Activated naive CD4-positive, alpha-beta T cell treated with anti-CD3 and anti-CD28 coated beads for 36 hours (primary cell): ENCODE measurements around the gene TNFRSF12A. TPM values are rescaled to one million over a fixed set of nuclear protein-coding genes. Genes with fewer than 3 reads are reported as not detected.

ENCODE experiments used
- CTCF ChIA-PET: fragments of 350-600 bp; sonication (Branson Sonifier 250); formaldehyde crosslinking; loops from one replicate; lab custom pipeline; 2021; ENCODE audit warnings: antibody characterized with exemption; lab: Charles Lee
- DNase-seq: peaks from one replicate; pipeline ENCODE4 v3.0.0-alpha.2; 2020
- H3K27ac Mint-ChIP-seq: one replicate; pipeline ENCODE4 v1.8.0; 2021; ENCODE audit warnings: mild to moderate bottlenecking, mixed read lengths
- H3K27me3 Mint-ChIP-seq: one replicate; pipeline ENCODE4 v1.8.0; 2021; ENCODE audit warnings: low read depth, mixed read lengths
- H3K36me3 Mint-ChIP-seq: one replicate; pipeline ENCODE4 v1.8.0; 2021; ENCODE audit warnings: low read depth, mixed read lengths
- H3K4me1 Mint-ChIP-seq: one replicate; pipeline ENCODE4 v1.8.0; 2021; ENCODE audit warnings: low read depth, mixed read lengths
- H3K4me3 Mint-ChIP-seq: one replicate; pipeline ENCODE4 v1.8.0; 2021; ENCODE audit warnings: mild to moderate bottlenecking, moderate library complexity, mixed read lengths
- H3K9me3 Mint-ChIP-seq: one replicate; pipeline ENCODE4 v1.8.0; 2021; ENCODE audit warnings: mixed read lengths
- intact Hi-C: fragments of 100-400 bp; cut with micrococcal nuclease; formaldehyde crosslinking; loops from one replicate; pipeline ENCODE4 v1.15.1; 2023
- total RNA-seq, 2 experiments: library from RNA; stranded (reverse); gene quantifications; one replicate each; pipeline ENCODE4 v1.2.3, GENCODE V29; 2021

TNFRSF12A gene
- total RNA-seq, 2 experiments from 2014 or later: 0.88 to 0.96 TPM

DNA sequence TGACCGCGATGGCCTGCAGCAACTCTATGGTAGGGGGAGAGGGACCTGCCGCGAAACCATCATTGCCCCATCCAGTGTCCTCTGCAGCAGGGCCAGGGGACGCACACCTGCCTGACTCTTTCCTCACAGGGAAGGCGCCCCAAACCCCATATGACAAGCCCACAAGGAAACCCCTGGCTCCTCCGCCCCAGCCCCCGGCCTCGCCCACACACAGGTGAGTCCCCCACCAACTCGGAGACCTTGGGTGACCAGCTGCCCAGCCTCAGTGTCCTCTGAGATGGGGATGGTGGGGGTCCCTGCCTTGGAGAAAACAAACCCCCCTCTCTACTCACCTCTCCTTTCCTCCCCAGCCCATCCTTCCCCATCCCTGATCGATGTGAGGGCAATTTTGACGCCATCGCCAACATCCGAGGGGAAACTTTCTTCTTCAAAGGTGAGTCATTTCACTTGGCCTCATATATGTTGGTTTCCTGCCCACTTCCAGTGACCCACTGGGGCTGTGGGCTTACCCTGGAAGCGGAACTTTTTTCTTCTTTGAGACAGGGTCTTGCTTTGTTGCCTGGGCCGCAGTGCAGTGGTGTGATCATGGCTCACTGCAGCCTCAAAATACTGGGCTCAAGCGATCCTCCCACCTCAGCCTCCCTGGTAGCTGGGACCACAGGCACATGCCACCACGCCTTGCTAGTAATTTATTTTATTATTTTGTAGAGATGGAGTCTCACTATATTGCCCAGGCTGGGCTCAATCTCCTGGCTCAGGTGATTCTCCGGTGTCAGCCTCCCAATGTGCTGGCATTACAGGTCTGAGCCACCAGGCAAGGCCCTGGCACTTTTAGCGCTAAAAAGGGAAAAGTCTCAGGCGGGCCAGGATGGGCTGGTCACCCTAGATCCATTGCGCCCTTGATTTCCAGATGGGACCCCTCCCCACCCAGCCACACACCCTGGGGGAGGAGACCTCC lies 37.3 kb downstream of the TNFRSF12A start:
- intact Hi-C loops: loop anchor here (1.0 to 5.0 kb wide), 3 partner anchors 35 to 54 kb away; partner anchors contain the start of genes HCFC1R1, THOC6 and TNFRSF12A
- no peak for DNase-seq
- Mint-ChIP-seq H3K27ac (no peak overlapping the region), H3K36me3 (peaks cover 7% of the 10 kb centered on the region), H3K27me3 (no peaks in the 10 kb centered on the region), H3K9me3 (no peaks in the 10 kb centered on the region), H3K4me1 (peaks cover 43% of the 10 kb centered on the region), H3K4me3 (peak overlapping the region; percentile 27)
- CTCF ChIA-PET: interaction anchor here (1.0 to 11.2 kb wide), 10 partner anchors 9 to 73 kb away, joined by 3 to 187 read pairs (median 15); partner anchors contain the start of genes MMP25 and ZNF213

DNA sequence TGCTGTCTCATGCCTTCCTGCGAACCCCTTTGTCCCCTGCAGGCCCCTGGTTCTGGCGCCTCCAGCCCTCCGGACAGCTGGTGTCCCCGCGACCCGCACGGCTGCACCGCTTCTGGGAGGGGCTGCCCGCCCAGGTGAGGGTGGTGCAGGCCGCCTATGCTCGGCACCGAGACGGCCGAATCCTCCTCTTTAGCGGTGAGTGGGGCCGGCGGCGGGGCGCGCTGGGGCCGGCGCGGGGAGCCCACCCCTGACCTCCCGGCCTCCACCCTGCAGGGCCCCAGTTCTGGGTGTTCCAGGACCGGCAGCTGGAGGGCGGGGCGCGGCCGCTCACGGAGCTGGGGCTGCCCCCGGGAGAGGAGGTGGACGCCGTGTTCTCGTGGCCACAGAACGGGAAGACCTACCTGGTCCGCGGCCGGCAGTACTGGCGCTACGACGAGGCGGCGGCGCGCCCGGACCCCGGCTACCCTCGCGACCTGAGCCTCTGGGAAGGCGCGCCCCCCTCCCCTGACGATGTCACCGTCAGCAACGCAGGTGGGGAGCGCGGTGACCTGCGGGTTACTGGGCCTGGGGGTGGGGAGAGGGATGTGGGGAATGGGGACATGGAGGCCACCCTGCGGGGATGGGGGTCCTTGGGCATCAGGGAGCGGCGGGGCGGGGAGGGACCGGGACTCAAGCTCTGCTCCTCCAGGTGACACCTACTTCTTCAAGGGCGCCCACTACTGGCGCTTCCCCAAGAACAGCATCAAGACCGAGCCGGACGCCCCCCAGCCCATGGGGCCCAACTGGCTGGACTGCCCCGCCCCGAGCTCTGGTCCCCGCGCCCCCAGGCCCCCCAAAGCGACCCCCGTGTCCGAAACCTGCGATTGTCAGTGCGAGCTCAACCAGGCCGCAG lies 38.2 kb downstream of the TNFRSF12A start:
- peak overlapping the region; percentile 89 for H3K4me3 Mint-ChIP-seq
- H3K4me1 Mint-ChIP-seq: peaks cover 44% of the 10 kb centered on the region
- DNase-seq: peak; percentile 75
- no peaks in the 10 kb centered on the region for H3K9me3 Mint-ChIP-seq
- CTCF ChIA-PET: interaction anchor here (0.5 to 11.2 kb wide), 21 partner anchors 10 to 1570 kb away, joined by 3 to 187 read pairs (median 6); partner anchors contain the start of genes MMP25 and ZNF213
- H3K27ac Mint-ChIP-seq: peak overlapping the region; percentile 63
- H3K36me3 Mint-ChIP-seq: peaks cover 7% of the 10 kb centered on the region
- intact Hi-C loops: loop anchor here (1.0 to 5.0 kb wide), 6 partner anchors 17 to 108 kb away; partner anchors contain the start of genes HCFC1R1, THOC6 and TNFRSF12A
- no peaks in the 10 kb centered on the region for H3K27me3 Mint-ChIP-seq

DNA sequence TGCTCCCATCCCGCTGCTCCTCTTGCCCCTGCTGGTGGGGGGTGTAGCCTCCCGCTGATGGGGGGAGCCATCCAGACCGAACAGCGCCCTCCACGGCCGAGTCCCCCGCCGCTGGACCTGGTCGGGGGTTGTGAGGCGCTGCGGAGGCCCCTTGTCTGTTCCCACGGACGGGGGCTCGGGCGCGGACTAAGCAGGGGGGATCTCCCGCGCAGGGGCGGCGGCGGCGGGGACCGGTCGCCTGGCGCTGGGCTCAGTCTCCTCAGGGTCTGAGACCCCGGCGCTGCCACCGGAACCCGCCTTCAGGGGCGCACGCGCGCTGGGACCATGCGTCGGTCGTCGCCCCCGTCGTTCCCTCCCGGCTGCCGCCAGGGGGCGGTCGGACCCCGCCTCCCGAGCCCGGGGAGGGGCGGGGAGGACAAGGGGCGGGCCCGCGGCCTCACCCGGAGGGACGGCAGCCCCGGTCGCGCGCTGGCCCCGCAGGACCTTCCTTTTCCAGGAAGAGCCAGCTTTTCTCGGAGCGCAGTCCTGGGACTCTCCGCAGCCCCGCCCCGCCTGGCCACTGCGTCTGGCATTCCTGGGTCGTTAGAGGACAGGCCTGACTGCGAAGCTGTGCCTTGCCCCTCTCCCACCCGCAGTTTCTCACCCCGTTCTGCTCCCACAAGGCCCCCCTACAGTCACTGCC lies 39.0 kb downstream of the TNFRSF12A start:
- CTCF ChIA-PET: interaction anchor here (0.6 to 11.2 kb wide), 22 partner anchors 8 to 130 kb away, joined by 3 to 187 read pairs (median 6); partner anchors contain the start of genes MMP25, ZNF205 and ZNF213
- DNase-seq: peak; percentile 85
- intact Hi-C loops: loop anchor here (1.0 to 5.0 kb wide), 5 partner anchors 16 to 107 kb away; partner anchors contain the start of genes HCFC1R1, THOC6 and TNFRSF12A
- H3K27me3 Mint-ChIP-seq: no peaks in the 10 kb centered on the region
- peaks cover 48% of the 10 kb centered on the region for H3K4me1 Mint-ChIP-seq
- H3K27ac Mint-ChIP-seq: peak overlapping the region; percentile 91
- H3K4me3 Mint-ChIP-seq: peak overlapping the region; percentile 89
- H3K9me3 Mint-ChIP-seq: no peaks in the 10 kb centered on the region
- peaks cover 7% of the 10 kb centered on the region for H3K36me3 Mint-ChIP-seq

DNA sequence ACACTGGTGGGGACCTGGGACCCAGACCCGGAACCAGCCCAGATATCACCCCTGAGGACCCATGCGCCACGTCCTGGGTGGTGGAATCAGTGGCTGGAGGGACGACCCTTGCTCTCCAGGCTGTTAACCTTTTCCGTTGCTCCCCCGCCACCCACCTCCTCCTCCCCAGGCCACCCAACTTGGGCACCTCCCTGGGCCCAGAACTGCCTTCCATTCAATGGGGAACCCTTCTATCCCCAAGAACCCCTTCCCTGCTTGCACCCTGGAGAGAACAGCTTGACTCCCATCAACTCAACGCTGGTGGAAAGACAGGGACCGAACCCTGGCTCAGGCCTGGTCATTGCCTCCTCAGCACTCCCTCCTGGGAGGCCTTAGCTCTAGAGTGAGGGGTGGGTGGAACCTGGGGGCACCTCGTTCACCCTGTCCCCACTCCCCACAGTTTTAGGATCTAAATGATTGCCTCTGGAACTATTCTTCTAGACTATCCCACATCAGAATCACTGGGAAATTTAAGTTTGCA lies 39.6 kb downstream of the TNFRSF12A start:
- Mint-ChIP-seq H3K36me3 (peaks cover 6% of the 10 kb centered on the region), H3K27ac (peak overlapping the region; percentile 91), H3K4me1 (peaks cover 50% of the 10 kb centered on the region), H3K9me3 (no peaks in the 10 kb centered on the region), H3K4me3 (peak overlapping the region; percentile 89), H3K27me3 (no peaks in the 10 kb centered on the region)
- intact Hi-C loops: loop anchor here (1.0 to 5.0 kb wide), 5 partner anchors 16 to 107 kb away; partner anchors contain the start of genes HCFC1R1, THOC6 and TNFRSF12A
- no peak for DNase-seq
- CTCF ChIA-PET: interaction anchor here (0.6 to 11.2 kb wide), 14 partner anchors 9 to 91 kb away, joined by 3 to 187 read pairs (median 7); partner anchors contain the start of genes ZNF205 and ZNF213

GRCh38 chr16:3060339-3061127 lies 40.4 kb downstream of the TNFRSF12A start:
- H3K4me1 Mint-ChIP-seq: peaks cover 50% of the 10 kb centered on the region
- DNase-seq: no peak
- H3K27me3 Mint-ChIP-seq: no peaks in the 10 kb centered on the region
- peak overlapping the region; percentile 91 for H3K27ac Mint-ChIP-seq
- H3K4me3 Mint-ChIP-seq: peak overlapping the region; percentile 89
- CTCF ChIA-PET: interaction anchor here (0.9 to 11.2 kb wide), 12 partner anchors 10 to 90 kb away, joined by 3 to 187 read pairs (median 12); partner anchors contain the start of genes ZNF205 and ZNF213
- H3K36me3 Mint-ChIP-seq: peaks cover 2% of the 10 kb centered on the region
- H3K9me3 Mint-ChIP-seq: no peaks in the 10 kb centered on the region
- intact Hi-C loops: no loop called here

- H3K4me3 Mint-ChIP-seq: no peak overlapping the region
- no peaks in the 10 kb centered on the region for H3K27me3 Mint-ChIP-seq
- intact Hi-C loops: no loop called here
- peaks cover 19% of the 10 kb centered on the region for H3K36me3 Mint-ChIP-seq
- H3K9me3 Mint-ChIP-seq: no peaks in the 10 kb centered on the region
- no peak for DNase-seq
- CTCF ChIA-PET: interaction anchor here (3.2 to 11.2 kb wide), 2 partner anchors 13 to 68 kb away, joined by 20 to 187 read pairs; partner anchors contain the start of gene ZNF213
- peaks cover 47% of the 10 kb centered on the region for H3K4me1 Mint-ChIP-seq
- no peak overlapping the region for H3K27ac Mint-ChIP-seq
Measured at GRCh38 chr16:3062553-3062952, 42.4 kb downstream of the TNFRSF12A start.

DNA sequence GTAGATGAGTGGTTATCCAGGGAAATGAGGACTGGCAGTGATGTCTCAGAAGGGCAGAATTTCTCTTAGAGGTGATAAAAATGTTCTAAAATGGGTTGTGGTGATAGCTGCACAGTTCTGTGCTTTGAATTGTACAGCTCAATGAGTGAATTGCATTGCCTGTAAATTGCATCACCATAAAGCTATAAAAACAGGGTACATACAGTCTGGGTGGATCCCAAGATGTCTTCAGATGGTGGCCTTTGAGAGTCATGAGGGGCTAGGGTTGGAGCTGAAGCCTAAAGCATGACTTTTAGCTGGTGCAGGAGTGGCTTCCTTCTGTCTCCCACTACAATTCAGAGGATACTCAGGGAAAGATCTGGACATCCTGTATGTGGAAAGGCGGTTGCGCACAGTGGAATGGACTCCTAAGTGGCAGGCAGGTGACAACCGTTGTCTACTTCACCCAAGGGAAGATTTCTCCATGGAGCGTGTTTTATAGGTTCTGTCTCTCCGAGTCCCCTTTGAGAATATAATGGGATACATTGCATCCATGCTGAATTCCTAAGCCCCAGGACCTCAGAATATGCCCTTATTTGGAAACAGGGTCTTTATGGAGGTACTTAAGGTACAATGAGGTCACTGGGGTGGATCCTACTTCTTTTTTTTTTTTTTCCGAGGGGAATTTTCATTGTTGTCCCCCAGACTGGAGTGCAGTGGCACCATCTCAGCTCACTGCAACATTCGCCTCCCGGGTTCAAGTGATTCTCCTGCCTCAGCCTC lies 43.6 kb downstream of the TNFRSF12A start:
- Mint-ChIP-seq H3K27me3 (no peaks in the 10 kb centered on the region), H3K4me3 (no peak overlapping the region), H3K9me3 (no peaks in the 10 kb centered on the region), H3K27ac (peak overlapping the region; percentile 97), H3K36me3 (peaks cover 31% of the 10 kb centered on the region), H3K4me1 (peaks cover 54% of the 10 kb centered on the region)
- intact Hi-C loops: no loop called here
- DNase-seq: no peak
- CTCF ChIA-PET: interaction anchor here (0.7 to 11.2 kb wide), 7 partner anchors 12 to 104 kb away, joined by 4 to 187 read pairs (median 4); partner anchors contain the start of gene ZNF213

GRCh38 chr16:3065069-3065741 lies 45.0 kb downstream of the TNFRSF12A start, which contains the start of gene IL32:
Gene IL32, plus strand, starts transcription at chr16:3065640. Its CDS starts 172 bp downstream, at chr16:3065812.
- DNase-seq: peak; percentile 83
- CTCF ChIA-PET: interaction anchor here (1.5 to 11.2 kb wide), 4 partner anchors 11 to 65 kb away, joined by 4 to 187 read pairs (median 14); partner anchors contain the start of gene ZNF213
- Mint-ChIP-seq H3K4me1 (peaks cover 58% of the 10 kb centered on the region), H3K36me3 (peaks cover 42% of the 10 kb centered on the region), H3K27me3 (no peaks in the 10 kb centered on the region), H3K27ac (peak within 1 kb of the TSS; percentile 97), H3K4me3 (peak within 1 kb of the TSS; percentile 94), H3K9me3 (no peaks in the 10 kb centered on the region)
- intact Hi-C loops: loop anchor here (1.0 kb wide), 1 partner anchor 10 kb away; no protein-coding TSS in a partner anchor

- Mint-ChIP-seq H3K4me1 (peaks cover 59% of the 10 kb centered on the region), H3K9me3 (no peaks in the 10 kb centered on the region), H3K27ac (peak overlapping the region; percentile 97), H3K4me3 (peak overlapping the region; percentile 94), H3K27me3 (no peaks in the 10 kb centered on the region), H3K36me3 (peaks cover 43% of the 10 kb centered on the region)
- CTCF ChIA-PET: interaction anchor here (0.8 to 11.2 kb wide), 5 partner anchors 10 to 65 kb away, joined by 3 to 187 read pairs (median 8); partner anchors contain the start of gene ZNF213
- peak; percentile 45 for DNase-seq
- intact Hi-C loops: loop anchor here (1.0 kb wide), 1 partner anchor 9 kb away; no protein-coding TSS in a partner anchor
Measured at GRCh38 chr16:3065742-3066439, 45.7 kb downstream of the TNFRSF12A start.
